Activated CD4-positive, CD25-positive, alpha-beta regulatory T cell (primary cell): ENCODE data around the gene NUP133.
"Not testable (repeated sequence)": the region's sequence is repeated elsewhere in the genome, so short reads cannot be mapped to it uniquely, and the experiment has no call there.

Source experiments
- DNase-seq, 4 experiments: peaks; one replicate each; lab custom pipeline; 2025; lab: John Stamatoyannopoulos, UW

Gene NUP133

GRCh38 chr1:229448845-229449244 is 59.3 kb downstream of the NUP133 start:
- no peak for DNase-seq

GRCh38 chr1:229448354-229448753 is 59.8 kb downstream of the NUP133 start:
- DNase-seq: no peak

GRCh38 chr1:229447809-229448252 is 60.3 kb downstream of the NUP133 start:
- DNase-seq: no peak

GRCh38 chr1:229445828-229446227 is 62.3 kb downstream of the NUP133 start:
- no peak for DNase-seq

GRCh38 chr1:229440851-229441537 is 67.1 kb downstream of the NUP133 start:
- no peak for DNase-seq

- DNase-seq: no peak
These were observed 70.1 kb downstream of the NUP133 start for GRCh38 chr1:229438021-229438420.

GRCh38 chr1:229437443-229437842 is 70.7 kb downstream of the NUP133 start:
- no peak for DNase-seq

- DNase-seq: no peak
These were observed 71.9 kb downstream of the NUP133 start for GRCh38 chr1:229436201-229436600.

- DNase-seq: no peak
These were observed 73.5 kb downstream of the NUP133 start for GRCh38 chr1:229434641-229435051.

GRCh38 chr1:229434005-229434640 is 74.0 kb downstream of the NUP133 start, which contains the start of gene ACTA1:
Gene ACTA1, minus strand, starts transcription at chr1:229434094. Its CDS starts 979 bp downstream, at chr1:229433115.
- no peak for DNase-seq

- no peak for DNase-seq
These were observed 74.7 kb downstream of the NUP133 start for GRCh38 chr1:229433364-229434004.

GRCh38 chr1:229432905-229433304 is 75.2 kb downstream of the NUP133 start:
- no peak for DNase-seq

- DNase-seq: no peak
These were observed 76.1 kb downstream of the NUP133 start for GRCh38 chr1:229432116-229432461.

- DNase-seq: no peak
These were observed 76.6 kb downstream of the NUP133 start for GRCh38 chr1:229431284-229432115.

GRCh38 chr1:229430761-229431283 is 77.3 kb downstream of the NUP133 start:
- DNase-seq: peak in 1 of 4 experiments; percentile 10

GRCh38 chr1:229428256-229428655 is 79.9 kb downstream of the NUP133 start:
- no peak for DNase-seq

GRCh38 chr1:229427572-229427971 is 80.6 kb downstream of the NUP133 start:
- no peak for DNase-seq

- DNase-seq: no peak
These were observed 82.5 kb downstream of the NUP133 start for GRCh38 chr1:229425564-229426159.

- no peak for DNase-seq
These were observed 87.4 kb downstream of the NUP133 start for GRCh38 chr1:229420765-229421164.

- DNase-seq: no peak
These were observed 87.9 kb downstream of the NUP133 start for GRCh38 chr1:229420224-229420623.

- DNase-seq: not testable (repeated sequence)
These were observed 89.6 kb downstream of the NUP133 start for GRCh38 chr1:229418586-229418985.

- not testable (repeated sequence) for DNase-seq
These were observed 95.3 kb downstream of the NUP133 start for GRCh38 chr1:229412810-229413209.
